GM12801 (cell line): ENCODE data around the gene NR2C2.

ENCODE experiments used
- TF ChIP-seq, protein P1 (sequence below): IDR thresholded peaks from one replicate; pipeline ENCODE4 v1.5.1; 2011; ENCODE audit warnings: control low read depth; ENCODE audit not compliant: insufficient read length; ENCODE audit errors: extremely low read depth

Gene NR2C2

DNA sequence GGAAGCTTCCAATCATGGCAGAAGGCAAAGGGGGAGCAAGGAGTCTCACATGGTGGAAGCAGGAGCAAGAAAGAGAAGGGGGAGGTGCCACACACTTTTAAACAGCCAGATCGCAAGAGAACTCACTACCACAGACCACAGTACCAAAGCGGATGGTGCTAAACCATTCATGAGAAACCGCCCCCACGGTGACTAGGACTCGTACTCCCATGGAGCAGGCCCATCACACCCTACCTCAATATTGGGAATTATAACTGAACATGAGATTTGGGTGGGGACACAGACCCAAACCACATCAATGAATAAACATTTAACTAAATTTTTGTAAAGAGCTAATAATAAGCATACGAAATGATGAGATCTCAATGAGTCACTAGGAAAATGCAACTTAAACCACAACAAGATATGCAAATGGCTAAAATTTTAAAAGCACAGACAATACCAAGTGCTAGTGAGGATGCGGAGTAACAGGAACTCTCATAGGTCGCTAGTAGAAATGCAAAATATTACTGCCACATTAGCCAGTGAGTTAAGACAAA lies 107.7 kb downstream of the NR2C2 start:
- TF ChIP-seq, protein P1, sequence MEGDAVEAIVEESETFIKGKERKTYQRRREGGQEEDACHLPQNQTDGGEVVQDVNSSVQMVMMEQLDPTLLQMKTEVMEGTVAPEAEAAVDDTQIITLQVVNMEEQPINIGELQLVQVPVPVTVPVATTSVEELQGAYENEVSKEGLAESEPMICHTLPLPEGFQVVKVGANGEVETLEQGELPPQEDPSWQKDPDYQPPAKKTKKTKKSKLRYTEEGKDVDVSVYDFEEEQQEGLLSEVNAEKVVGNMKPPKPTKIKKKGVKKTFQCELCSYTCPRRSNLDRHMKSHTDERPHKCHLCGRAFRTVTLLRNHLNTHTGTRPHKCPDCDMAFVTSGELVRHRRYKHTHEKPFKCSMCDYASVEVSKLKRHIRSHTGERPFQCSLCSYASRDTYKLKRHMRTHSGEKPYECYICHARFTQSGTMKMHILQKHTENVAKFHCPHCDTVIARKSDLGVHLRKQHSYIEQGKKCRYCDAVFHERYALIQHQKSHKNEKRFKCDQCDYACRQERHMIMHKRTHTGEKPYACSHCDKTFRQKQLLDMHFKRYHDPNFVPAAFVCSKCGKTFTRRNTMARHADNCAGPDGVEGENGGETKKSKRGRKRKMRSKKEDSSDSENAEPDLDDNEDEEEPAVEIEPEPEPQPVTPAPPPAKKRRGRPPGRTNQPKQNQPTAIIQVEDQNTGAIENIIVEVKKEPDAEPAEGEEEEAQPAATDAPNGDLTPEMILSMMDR = no peak

DNA sequence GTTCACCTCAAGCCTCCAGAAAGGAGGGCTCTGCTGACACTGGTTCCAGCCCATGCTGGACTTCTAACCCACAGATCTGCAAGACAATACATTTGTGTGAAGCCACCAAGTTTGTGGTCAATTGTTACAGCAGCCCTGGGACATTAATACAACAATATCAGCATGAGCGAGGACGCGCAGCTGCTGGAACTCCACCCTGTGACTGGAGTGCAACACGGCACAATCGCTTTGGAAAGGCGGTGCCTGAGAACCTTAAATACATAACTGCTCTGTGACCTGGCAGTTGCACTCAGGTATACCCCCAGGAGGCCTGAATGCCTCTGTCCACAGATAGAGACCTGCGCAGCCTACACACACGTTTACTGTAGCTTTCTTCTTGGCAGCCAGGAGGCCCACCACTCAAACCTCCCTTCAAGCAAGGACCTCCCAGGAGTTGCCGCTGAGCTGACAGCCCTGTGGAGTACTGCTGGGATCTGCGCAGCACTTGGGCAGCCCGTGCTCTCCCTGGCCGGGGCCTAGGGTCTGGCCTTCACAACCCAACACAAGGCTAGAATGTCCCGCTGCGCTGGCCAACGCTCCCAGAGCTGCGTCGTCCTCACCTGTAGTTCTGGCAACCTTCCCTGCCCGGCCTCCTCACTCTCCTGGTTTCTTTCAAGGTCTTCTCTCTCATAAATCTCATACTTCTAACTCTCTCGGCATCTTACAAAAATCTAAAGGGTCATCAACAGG lies 109.5 kb downstream of the NR2C2 start:
- TF ChIP-seq, protein P1 = no peak

DNA sequence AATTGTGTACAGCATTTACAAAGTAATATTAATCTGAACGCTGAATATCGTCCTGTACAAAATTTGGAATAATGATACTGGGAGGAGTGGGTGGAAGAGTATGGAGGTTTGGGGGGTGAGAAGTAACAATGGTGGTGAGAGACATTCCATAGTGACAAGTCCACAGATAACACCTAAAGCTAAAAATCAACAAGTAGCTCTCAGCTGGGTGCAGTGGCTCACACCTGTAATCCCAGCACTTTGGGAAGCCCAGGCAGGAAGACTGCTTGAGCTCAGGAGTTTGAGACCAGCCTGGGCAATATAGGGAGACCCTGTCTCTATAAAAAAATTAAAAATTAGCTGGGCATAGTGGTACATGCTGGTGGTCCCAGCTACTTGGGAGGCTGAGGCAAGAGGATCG lies 112.6 kb downstream of the NR2C2 start:
- TF ChIP-seq, protein P1 = no peak

DNA sequence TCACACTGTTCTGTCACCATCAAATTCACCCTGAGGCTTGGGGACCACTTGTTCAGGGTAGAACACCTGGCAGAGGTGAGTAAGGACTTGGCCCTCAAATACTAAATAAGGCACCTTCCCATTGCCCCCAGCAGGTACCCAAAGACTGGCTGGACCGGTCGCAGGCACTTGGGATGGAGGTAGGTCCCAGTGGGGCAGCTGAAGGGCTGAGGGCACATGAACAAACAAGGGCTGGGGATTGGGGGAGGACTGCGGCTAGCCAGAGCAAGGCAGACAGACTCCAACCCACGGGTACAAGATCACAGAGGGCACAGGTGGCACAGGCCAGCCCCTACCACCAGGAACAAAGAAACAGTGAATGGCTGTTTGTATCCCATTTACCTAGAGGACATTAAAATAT lies 115.9 kb downstream of the NR2C2 start:
- TF ChIP-seq, protein P1 = no peak

DNA sequence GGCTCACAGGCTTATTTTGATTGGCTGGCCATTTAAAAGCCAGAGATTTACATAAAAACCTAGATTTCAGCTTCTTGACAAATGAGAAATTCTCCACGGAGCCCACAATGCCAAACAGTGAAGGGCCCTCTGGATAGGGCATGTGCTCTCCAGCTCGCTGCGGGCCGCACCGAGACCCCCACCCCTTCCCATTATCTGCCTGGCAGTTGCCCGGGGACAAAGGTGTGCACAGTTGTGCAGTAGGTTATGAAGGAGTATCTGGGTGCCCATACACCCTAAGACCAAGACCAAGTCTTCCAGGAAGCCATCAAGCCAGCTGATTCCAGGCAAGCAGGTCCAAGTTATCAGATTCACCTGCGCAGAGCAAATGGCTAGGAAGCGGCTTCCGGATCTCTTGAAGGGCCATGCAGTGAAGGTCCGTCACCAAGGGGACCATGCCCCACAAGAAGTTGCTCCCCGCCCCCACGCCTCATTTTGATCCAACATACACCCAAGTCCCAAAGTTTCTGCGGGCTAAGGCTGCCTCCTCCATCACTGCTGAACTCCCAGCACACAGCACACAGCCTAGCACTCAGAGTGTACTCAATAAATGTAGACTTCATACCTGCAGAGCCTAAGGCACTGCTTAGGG lies 116.4 kb downstream of the NR2C2 start:
- TF ChIP-seq, protein P1 = no peak

DNA sequence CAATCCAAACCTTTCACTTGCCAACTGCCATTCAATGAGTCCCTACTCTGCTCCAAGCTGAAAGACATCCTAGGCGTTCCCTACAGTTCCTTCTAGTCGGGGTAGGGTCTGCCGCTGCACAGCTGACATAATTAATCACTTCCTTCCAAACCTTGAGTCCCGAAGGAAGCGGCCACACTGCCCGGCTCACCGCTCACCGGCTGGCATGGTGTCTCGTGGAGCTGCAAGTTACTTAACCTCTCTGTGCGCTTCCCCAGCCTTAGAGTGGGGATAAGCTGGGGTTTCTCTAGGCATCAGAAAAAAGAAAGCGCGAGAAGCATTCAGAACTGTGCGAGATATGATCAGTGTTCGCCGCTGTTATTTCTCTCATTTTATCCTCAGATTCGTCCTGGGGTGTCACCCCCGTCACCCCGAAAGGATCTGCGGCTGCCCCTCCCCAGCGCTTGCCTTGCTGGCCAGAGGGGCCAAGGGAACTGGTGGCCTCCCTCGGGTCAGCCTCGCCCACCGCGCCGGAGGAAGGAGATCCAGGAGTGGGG lies 117.0 kb downstream of the NR2C2 start:
- TF ChIP-seq, protein P1 = no peak

DNA sequence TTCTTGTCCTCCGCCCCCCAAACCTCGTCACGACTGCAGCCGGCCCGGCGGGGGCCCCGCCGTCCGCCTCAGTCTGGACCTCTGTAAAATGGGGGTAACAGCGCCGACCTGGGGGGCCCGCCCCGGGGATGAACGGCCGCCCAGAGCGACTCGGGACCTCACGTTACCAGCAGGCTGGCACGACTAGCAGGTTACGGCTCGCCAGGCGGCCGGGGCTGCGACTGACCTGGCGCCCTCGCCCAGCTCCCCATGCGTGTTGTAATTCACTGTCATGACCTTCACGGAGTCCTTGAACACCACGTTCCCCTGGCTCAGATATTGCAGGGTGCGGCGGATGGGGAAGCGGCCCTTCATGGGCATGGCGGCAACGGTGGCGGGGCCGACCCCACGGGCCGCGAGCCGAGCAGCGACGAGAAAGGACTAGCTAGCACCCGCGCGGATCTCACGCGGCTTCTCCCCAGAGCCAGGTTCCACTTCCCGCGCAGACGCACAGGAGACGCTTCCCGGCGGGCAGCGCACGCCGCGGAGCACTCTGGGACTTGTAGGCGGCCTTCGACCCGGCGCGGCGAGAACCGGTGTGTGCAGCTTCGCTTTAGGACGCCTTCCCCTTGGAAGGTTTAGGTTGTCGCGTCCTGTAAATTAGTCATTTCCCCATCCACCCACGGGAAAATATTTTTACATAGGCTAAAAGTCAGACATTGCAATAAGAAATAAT lies 117.6 kb downstream of the NR2C2 start, which contains the start of gene MRPS25:
MRPS25 (minus strand) TSS at position 481 of the 715 bp plus-strand sequence; CDS start at position 360, 121 bp downstream.
- TF ChIP-seq, protein P1 = no peak
